Ovary (tissue), 9 donors: ENCODE measurements around the gene C6. TPM values are rescaled to one million over a fixed set of nuclear protein-coding genes. Genes with fewer than 3 reads are reported as not detected.
A peak's percentile ranks its signal among the peaks of the same experiment; 100 is the strongest.

ENCODE experiments used
- DNase-seq, 5 donors: peaks; one replicate each; pipeline ENCODE4 v3.0.0-alpha.2; 2019 to 2020
- H3K27ac ChIP-seq, 2 donors: fragments of 200-600 bp; one replicate each; pipeline versions ENCODE4 v1.5.1 to v1.8.0; 2019 to 2022
- H3K27me3 ChIP-seq: fragments of 200-600 bp; one replicate; pipeline ENCODE4 v1.8.0; 2022
- H3K36me3 ChIP-seq: fragments of 200-600 bp; sonication (generic); one replicate; pipeline ENCODE4 v1.5.1; 2019
- H3K4me1 ChIP-seq: one replicate; pipeline ENCODE4 v1.8.1; 2013; ENCODE audit warnings: mild to moderate bottlenecking, moderate library complexity; ENCODE audit not compliant: insufficient read depth
- H3K4me3 ChIP-seq: fragments of 200-600 bp; sonication (generic); one replicate; pipeline ENCODE4 v1.5.1; 2017
- H3K9me3 ChIP-seq, 2 donors: fragments of 200-600 bp in 1 of 2; sonication (generic) in 1 of 2; one replicate each; pipeline versions ENCODE4 v1.5.1 to v1.8.1; 2013 to 2019; ENCODE audit warnings: mild to moderate bottlenecking in 1 of 2, moderate library complexity in 1 of 2
- EP300 ChIP-seq: sonication (generic); formaldehyde crosslinking; IDR thresholded peaks from one replicate; pipeline ENCODE4 v1.6.1; 2017; ENCODE audit warnings: antibody characterized with exemption
- POLR2A ChIP-seq: fragments of 450-650 bp; IDR thresholded peaks from one replicate; pipeline ENCODE4 v1.6.1; 2017; ENCODE audit warnings: antibody characterized with exemption, mild to moderate bottlenecking, moderate library complexity
- WGBS, 3 donors: extraction: QIAGEN DNeasy Blood & Tissue Kit in 1 of 3; methylation state at CpG; one replicate each; pipeline versions ENCODE4 v1.1.5 to v1.1.7; 2013 to 2017; 5-methylcytosine and 5-hydroxymethylcytosine counted together
- intact Hi-C, 4 donors: fragments of 100-400 bp; cut with DNase I; formaldehyde crosslinking; loops; one replicate each; pipeline versions ENCODE4 v1.11.0 to v1.15.1; 2022 to 2023
- polyA plus RNA-seq, 2 donors: library from polyadenylated mRNA; stranded (reverse); fragments of 200-250 nt in 1 of 2; fragments of 350-450 nt in 1 of 2; fragmentation: Illumina TruSeq in 1 of 2; extraction: RNeasy Lipid Tissue Mini Kit (QIAGEN cat#74804) in 1 of 2; gene quantifications; one replicate each; pipeline ENCODE4 v1.2.3, GENCODE V29; 2013 to 2014
- total RNA-seq, 7 donors: library from RNA; depleted of rRNA in 2 of 7; stranded (reverse); fragments of >200 nt in 2 of 7; fragmentation: NEBNext Ultra II Directional in 3 of 7; extraction: Animal tissue kit (Norgen Biotek cat#: 25700) in 3 of 7; gene quantifications; one replicate each; pipeline versions ENCODE4 v1.1.0 to v1.2.4, GENCODE V29; 2016 to 2023
- TF ChIP-seq, protein P1 (sequence below), 3 donors: fragments of 450-650 bp in 2 of 3; fragments of 200-600 bp in 1 of 3; IDR thresholded peaks; one replicate each; pipeline versions ENCODE4 v1.5.1 to v1.8.0; 2016 to 2022; ENCODE audit warnings: antibody characterized with exemption in 3 of 3, mild to moderate bottlenecking in 1 of 3
- donor health status: DM: no; HTN: no; CAD: no; lungs with moderate emphysema.
- donor health status: DM: no; HTN: no; CAD: no.
- donor health status: Bipolar disorder and iron deficiency.
- donor health status: DM: yes; HTN: yes; CAD: no.
- donor health status: DM: no; HTN: no; CAD: no.
- donor health status: DM: yes; HTN: yes; CAD: no.

C6 gene
- total and polyA plus RNA-seq, 9 donors, result 1.6 to 61.9 (median 7.4) TPM

DNA sequence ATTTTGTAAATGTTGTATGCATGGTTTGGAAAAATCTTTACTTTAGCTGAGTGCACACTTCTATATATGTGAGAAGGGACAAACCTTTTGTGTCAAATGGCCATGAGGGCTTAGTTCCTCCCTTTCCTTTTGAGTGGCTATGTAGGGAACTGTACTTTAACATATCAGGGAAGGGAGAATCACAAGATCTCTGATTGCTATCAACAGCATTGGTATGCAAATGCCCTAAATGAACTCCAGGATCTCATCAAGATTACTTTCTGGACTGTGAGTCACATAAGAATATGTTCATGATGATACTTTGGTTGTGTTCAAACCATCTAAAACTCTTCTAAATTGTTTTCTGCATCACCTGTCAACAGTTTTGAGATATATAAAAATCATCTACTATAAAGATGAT, 111.0 kb downstream of the C6 start:
- H3K4me1 ChIP-seq, result no peaks in the 10 kb centered on the region
- H3K4me3 ChIP-seq, result no peak overlapping the region
- no peak for DNase-seq
- H3K27ac ChIP-seq, result no peak overlapping the region
- no peaks in the 10 kb centered on the region for H3K27me3 ChIP-seq
- intact Hi-C loops, result no loop called here
- H3K36me3 ChIP-seq, result no peaks in the 10 kb centered on the region
- TF ChIP-seq, protein P1, sequence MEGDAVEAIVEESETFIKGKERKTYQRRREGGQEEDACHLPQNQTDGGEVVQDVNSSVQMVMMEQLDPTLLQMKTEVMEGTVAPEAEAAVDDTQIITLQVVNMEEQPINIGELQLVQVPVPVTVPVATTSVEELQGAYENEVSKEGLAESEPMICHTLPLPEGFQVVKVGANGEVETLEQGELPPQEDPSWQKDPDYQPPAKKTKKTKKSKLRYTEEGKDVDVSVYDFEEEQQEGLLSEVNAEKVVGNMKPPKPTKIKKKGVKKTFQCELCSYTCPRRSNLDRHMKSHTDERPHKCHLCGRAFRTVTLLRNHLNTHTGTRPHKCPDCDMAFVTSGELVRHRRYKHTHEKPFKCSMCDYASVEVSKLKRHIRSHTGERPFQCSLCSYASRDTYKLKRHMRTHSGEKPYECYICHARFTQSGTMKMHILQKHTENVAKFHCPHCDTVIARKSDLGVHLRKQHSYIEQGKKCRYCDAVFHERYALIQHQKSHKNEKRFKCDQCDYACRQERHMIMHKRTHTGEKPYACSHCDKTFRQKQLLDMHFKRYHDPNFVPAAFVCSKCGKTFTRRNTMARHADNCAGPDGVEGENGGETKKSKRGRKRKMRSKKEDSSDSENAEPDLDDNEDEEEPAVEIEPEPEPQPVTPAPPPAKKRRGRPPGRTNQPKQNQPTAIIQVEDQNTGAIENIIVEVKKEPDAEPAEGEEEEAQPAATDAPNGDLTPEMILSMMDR (IDR thresholded peaks at IDR 0.05), result no peak
- TF ChIP-seq EP300, result no peak
- H3K9me3 ChIP-seq, result no peaks in the 10 kb centered on the region

DNA sequence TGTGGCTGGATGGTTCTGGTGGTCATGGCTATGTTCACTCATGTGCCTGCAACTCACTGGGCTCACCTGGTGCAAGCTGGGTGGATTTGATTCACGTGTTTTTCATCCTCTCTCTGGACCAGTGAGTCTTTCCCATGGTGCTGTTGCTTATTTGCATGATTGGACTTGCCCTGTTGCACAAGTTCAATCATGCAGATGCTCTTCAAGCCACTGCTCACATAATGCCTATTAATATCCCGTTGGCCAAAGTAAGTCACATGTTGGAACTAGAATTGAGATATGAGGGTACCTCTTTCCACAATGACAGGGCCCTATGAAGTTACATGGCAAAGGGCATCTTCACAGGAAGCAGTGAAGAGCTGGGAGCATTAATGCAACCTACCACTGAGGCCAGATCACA, 115.7 kb downstream of the C6 start:
- 88 to 97% (median 93%) methylated on average over 2 of the region's 2 CpGs for WGBS, 3 donors

DNA sequence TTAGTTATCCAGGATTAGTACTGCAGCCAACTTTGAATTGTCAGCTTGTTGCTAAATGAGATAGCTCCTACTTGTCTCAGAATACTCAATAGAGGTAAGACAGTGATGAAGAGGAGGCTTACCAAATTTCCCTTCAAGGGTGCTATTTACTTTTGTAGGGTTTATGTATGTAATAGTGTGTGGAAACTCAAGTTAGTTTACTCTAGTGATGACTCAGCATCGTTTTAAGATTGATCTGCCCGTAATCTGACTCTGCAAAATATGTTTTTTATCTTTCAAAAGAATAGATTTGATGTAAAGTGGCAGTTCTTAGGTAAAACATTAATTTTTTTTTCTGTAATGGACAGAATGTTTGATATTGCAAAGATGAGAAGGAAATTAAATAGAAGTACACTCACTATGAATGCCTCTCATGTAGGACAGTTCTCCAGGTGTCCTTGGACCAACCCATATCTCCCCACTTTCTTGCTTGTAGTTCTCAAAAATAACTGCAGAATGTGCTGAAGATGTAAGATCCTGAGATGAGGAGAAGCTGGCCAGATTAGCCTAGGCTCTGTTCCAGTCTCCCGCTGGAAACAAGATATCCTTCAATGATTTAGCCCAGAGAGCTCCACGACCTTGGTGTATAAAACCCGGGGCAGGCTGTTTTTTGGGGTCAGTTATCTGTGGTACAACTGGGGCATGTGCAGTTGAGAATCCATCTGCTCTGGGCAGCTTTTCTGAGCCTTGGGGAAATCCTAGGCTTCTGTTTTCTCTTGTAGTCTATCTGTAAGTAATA, 117.8 kb downstream of the C6 start:
- TF ChIP-seq EP300 (no peak), POLR2A (no peak)
- TF ChIP-seq, protein P1 (IDR thresholded peaks at IDR 0.05), result no peak
- 38 to 43% (median 42%) methylated on average over 5 of the region's 5 CpGs for WGBS, 3 donors
- Histone ChIP-seq H3K4me3 (no peak overlapping the region), H3K36me3 (no peaks in the 10 kb centered on the region), H3K9me3 (no peaks in the 10 kb centered on the region), H3K27ac (no peak overlapping the region), H3K27me3 (no peaks in the 10 kb centered on the region), H3K4me1 (peaks cover 10% of the 10 kb centered on the region)
- peak in 3 of 5 donors; percentile 20 to 38 (median 36) for DNase-seq
- intact Hi-C loops, result no loop called here

More for the DNA sequence above, 115.7 kb downstream of the C6 start:
- Histone ChIP-seq H3K27ac (no peak overlapping the region), H3K4me3 (no peak overlapping the region), H3K9me3 (no peaks in the 10 kb centered on the region), H3K36me3 (no peaks in the 10 kb centered on the region), H3K27me3 (no peaks in the 10 kb centered on the region), H3K4me1 (peaks cover 10% of the 10 kb centered on the region)
- DNase-seq, result no peak
- intact Hi-C loops, result no loop called here
- no peak for TF ChIP-seq EP300
- no peak for TF ChIP-seq POLR2A
- TF ChIP-seq, protein P1 (IDR thresholded peaks at IDR 0.05), result no peak

DNA sequence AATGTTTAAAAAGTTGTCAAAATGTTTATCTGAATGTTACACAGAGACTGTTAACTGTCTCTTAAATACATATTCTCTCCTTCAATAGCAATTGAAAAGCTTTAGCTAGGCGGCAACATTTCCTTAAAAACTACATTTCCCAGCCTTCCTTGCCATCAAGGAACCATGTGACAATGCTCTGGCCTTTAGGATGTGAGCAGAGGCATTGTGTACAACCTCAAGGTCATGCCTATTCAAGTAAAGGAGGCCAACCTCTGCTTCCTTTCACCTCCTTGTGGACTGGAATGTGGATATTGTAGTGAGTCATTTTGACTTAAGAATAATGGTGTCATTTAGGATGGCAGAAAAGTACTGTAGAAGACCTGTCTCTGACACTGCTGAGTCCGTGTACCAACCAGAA, 118.5 kb downstream of the C6 start:
- no peak for DNase-seq
- H3K27me3 ChIP-seq, result no peaks in the 10 kb centered on the region
- H3K27ac ChIP-seq, result no peak overlapping the region
- no peaks in the 10 kb centered on the region for H3K9me3 ChIP-seq
- peaks cover 10% of the 10 kb centered on the region for H3K4me1 ChIP-seq
- intact Hi-C loops, result no loop called here
- H3K4me3 ChIP-seq, result no peak overlapping the region
- no peaks in the 10 kb centered on the region for H3K36me3 ChIP-seq
- no peak for TF ChIP-seq POLR2A
- no peak for TF ChIP-seq EP300
- TF ChIP-seq, protein P1 (IDR thresholded peaks at IDR 0.05), result no peak
- WGBS, 3 donors, result 82 to 84% (median 83%) methylated on average over 2 of the region's 2 CpGs
